Endothelial cell of umbilical vein (primary cell): Measurements from ENCODE around the gene TBC1D5. TPM values are rescaled to one million over a fixed set of nuclear protein-coding genes. Genes with fewer than 3 reads are reported as not detected.

ENCODE experiments used
- BruUV-seq: library from RNA; stranded (reverse); fragments of 400-500 nt; replicated peaks from 2 replicates; lab custom pipeline; 2021; lab: Mats Ljungman, UMichigan
- CTCF ChIA-PET: fragments of 300-600, 350-600 bp; sonication (Branson Sonifier 250); formaldehyde crosslinking; loops from one replicate; lab custom pipeline; 2021; ENCODE audit warnings: antibody characterized with exemption, inconsistent platforms; lab: Charles Lee
- POLR2A ChIA-PET: fragments of 300-600, 350-600 bp; sonication (Branson Sonifier 250); formaldehyde crosslinking; loops from one replicate; lab custom pipeline; 2021; ENCODE audit warnings: antibody characterized with exemption, inconsistent platforms; lab: Charles Lee
- DNase-seq: peaks from one replicate; pipeline ENCODE4 v3.0.0-alpha.2; 2011; ENCODE audit warnings: low read depth, low spot score
- FAIRE-seq: peaks from 2 replicates; lab custom pipeline; 2011; peaks lifted over from hg19 to GRCh38; lab: Jason Lieb, UNC
- H2AFZ ChIP-seq: 2 replicates; pipeline ENCODE4 v1.6.0; 2012; ENCODE audit warnings: low read depth, low read length, control low read depth, inconsistent platforms
- H3K27ac ChIP-seq: 2 replicates; pipeline ENCODE4 v1.5.1; 2011; ENCODE audit warnings: low read depth, mild to moderate bottlenecking, control low read depth, low read length, moderate library complexity; ENCODE audit not compliant: insufficient read depth
- H3K27me3 ChIP-seq, 2 experiments: 2 replicates each; pipeline versions ENCODE4 v1.6.0 to v1.6.1; 2011; ENCODE audit warnings: low read length in 2 of 2, mixed read lengths in 1 of 2; ENCODE audit not compliant: control insufficient read depth in 2 of 2, insufficient read depth in 2 of 2
- H3K36me3 ChIP-seq, 2 experiments: 2 replicates in 1 of 2; 3 replicates in 1 of 2; pipeline ENCODE4 v1.5.1; 2011; ENCODE audit warnings: low read length in 2 of 2, mild to moderate bottlenecking in 1 of 2, moderate library complexity in 1 of 2; ENCODE audit not compliant: control insufficient read depth in 2 of 2, insufficient read depth in 2 of 2; ENCODE audit errors: extremely low read depth in 1 of 2
- H3K4me1 ChIP-seq: 3 replicates; pipeline ENCODE4 v1.5.1; 2011; ENCODE audit warnings: mild to moderate bottlenecking, low read length; ENCODE audit not compliant: control insufficient read depth, insufficient read depth; ENCODE audit errors: extremely low read depth
- H3K4me2 ChIP-seq: 2 replicates; pipeline ENCODE4 v1.6.1; 2011; ENCODE audit warnings: low read length, control low read depth, mixed read lengths; ENCODE audit not compliant: insufficient read depth
- H3K4me3 ChIP-seq, 3 experiments: fragments of 200-600 bp in 1 of 3; sonication (generic), shearing (Covaris generic) in 1 of 3; replicated peaks in 1 of 3; 2 replicates each; pipeline ENCODE4 v1.5.1; 2011 to 2016; ENCODE audit warnings: control low read depth in 3 of 3, low read length in 3 of 3, mild to moderate bottlenecking in 2 of 3, inconsistent platforms in 1 of 3, low read depth in 1 of 3, moderate library complexity in 1 of 3; ENCODE audit not compliant: insufficient read depth in 1 of 3
- H3K79me2 ChIP-seq: 2 replicates; pipeline ENCODE4 v1.6.0; 2012; ENCODE audit warnings: low read length, inconsistent platforms; ENCODE audit not compliant: control insufficient read depth, insufficient read depth
- H3K9ac ChIP-seq: replicated peaks from 2 replicates; pipeline ENCODE3; 2011; ENCODE audit warnings: low read length, control low read depth; ENCODE audit not compliant: insufficient read depth; ENCODE audit errors: extremely low read depth
- H3K9me1 ChIP-seq: replicated peaks from 3 replicates; pipeline ENCODE4 v1.6.0; 2011; ENCODE audit warnings: mild to moderate bottlenecking, low read length; ENCODE audit not compliant: control insufficient read depth, insufficient read depth; ENCODE audit errors: extremely low read depth
- H3K9me3 ChIP-seq: replicated peaks from 2 replicates; pipeline ENCODE4 v1.5.1; 2012; ENCODE audit warnings: low read length, inconsistent platforms; ENCODE audit not compliant: control insufficient read depth, insufficient read depth
- H4K20me1 ChIP-seq: replicated peaks from 2 replicates; pipeline ENCODE3; 2011; ENCODE audit warnings: mild to moderate bottlenecking, low read length; ENCODE audit not compliant: control insufficient read depth, insufficient read depth; ENCODE audit errors: extremely low read depth
- EZH2 ChIP-seq: IDR thresholded peaks from 2 replicates; pipeline ENCODE4 v1.6.1; 2012; ENCODE audit warnings: borderline replicate concordance, low read depth, mild to moderate bottlenecking, moderate library complexity, low read length, inconsistent platforms; ENCODE audit not compliant: severe bottlenecking
- FOS ChIP-seq: IDR thresholded peaks from 2 replicates; pipeline ENCODE4 v1.6.1; 2011; ENCODE audit warnings: mild to moderate bottlenecking, low read length, moderate library complexity, borderline replicate concordance; ENCODE audit not compliant: insufficient read depth
- GATA2 ChIP-seq: IDR thresholded peaks from 2 replicates; pipeline ENCODE4 v1.7.0; 2011; ENCODE audit warnings: low read depth, mild to moderate bottlenecking, moderate library complexity, mixed read lengths, low read length; ENCODE audit not compliant: insufficient read length, insufficient read depth
- JUN ChIP-seq: IDR thresholded peaks from 2 replicates; pipeline ENCODE4 v1.6.1; 2011; ENCODE audit warnings: borderline replicate concordance, low read depth; ENCODE audit not compliant: insufficient read length, insufficient read depth
- MYC ChIP-seq: IDR thresholded peaks from one replicate; pipeline ENCODE4 v1.6.1; 2011; ENCODE audit warnings: mild to moderate bottlenecking, low read depth, low read length
- POLR2A ChIP-seq: IDR thresholded peaks from 2 replicates; pipeline ENCODE4 v1.6.1; 2012; ENCODE audit warnings: low read depth, mild to moderate bottlenecking, control low read depth, low read length
- POLR2AphosphoS5 ChIP-seq: IDR thresholded peaks from 2 replicates; pipeline ENCODE4 v1.6.1; 2012; ENCODE audit warnings: low read depth, mild to moderate bottlenecking, control low read depth, low read length, moderate library complexity; ENCODE audit not compliant: insufficient read depth
- dilution Hi-C: fragments of 300-500 bp; cut with MboI; formaldehyde crosslinking; loops from one replicate; pipeline ENCODE4 v1.15.0; 2019; ENCODE audit warnings: low sequenced_read_pairs; ENCODE audit not compliant: extremely low pct_ligation_motif_present
- intact Hi-C: fragments of 100-400 bp; cut with micrococcal nuclease; formaldehyde crosslinking; loops from one replicate; pipeline ENCODE4 v1.10.0; 2022
- polyA plus RNA-seq, 4 experiments: library from polyadenylated mRNA; depleted of rRNA in 3 of 4; stranded (reverse) in 3 of 4; unstranded in 1 of 4; fragments of >200 nt; gene quantifications; 2 replicates each; pipeline versions ENCODE4 v1.2.1 to v1.2.3, GENCODE V29; 2011 to 2012; ENCODE audit warnings: missing spikeins in 1 of 4
- total RNA-seq: library from RNA; stranded (reverse); gene quantifications from 2 replicates; pipeline ENCODE4 v1.2.3, GENCODE V29; 2021
- TF ChIP-seq, protein P1 (sequence below): IDR thresholded peaks from 2 replicates; pipeline ENCODE4 v1.6.1; 2011; ENCODE audit not compliant: insufficient read depth, insufficient read length
- TF ChIP-seq, protein P2 (sequence below), 2 donors: IDR thresholded peaks; 1 replicate in 1 of 2; 2 replicates in 1 of 2; pipeline ENCODE4 v1.5.1; 2011; ENCODE audit warnings: low read length in 2 of 2, mild to moderate bottlenecking in 2 of 2, moderate library complexity in 2 of 2, control low read depth in 1 of 2, inconsistent platforms in 1 of 2, low read depth in 1 of 2; ENCODE audit not compliant: insufficient read depth in 1 of 2; ENCODE audit errors: extremely low read depth in 1 of 2

Gene TBC1D5
- total and polyA plus RNA-seq, 2 donors (not counting 3 experiments of a cell fraction or from before 2014, with no cell fraction given): 17.5 to 44.7 TPM

DNA sequence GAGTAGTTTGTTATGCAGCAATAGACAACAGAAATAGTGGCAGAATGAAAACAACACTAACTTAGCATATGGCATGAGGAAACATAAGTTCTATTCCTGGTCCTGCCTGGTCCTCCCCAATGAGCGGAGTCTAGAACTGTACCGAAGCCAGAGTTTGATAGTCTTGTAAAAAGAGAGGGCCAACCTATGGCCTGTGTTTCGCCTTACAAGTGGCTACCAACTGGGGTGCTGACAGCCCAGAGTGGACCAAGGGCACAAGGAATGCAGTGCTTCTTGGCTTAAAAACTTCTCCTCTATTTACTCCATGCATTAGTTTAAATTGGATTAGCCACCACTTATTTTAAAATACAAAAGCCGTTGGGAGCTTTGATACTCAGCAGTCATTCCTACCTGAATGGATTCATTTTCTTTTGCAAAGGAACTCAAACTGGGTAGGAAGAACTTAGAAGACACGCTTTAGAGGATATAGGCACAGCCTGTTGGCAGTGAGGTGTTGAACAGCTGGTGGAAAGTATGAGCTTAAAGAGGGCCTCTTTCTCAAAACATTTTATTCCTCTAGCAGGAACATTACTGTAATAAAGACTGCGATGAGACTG lies 554.7 kb downstream of the TBC1D5 start:
- H4K20me1 ChIP-seq: no peaks in the 10 kb centered on the region
- no peaks in the 10 kb centered on the region for H3K27me3 ChIP-seq
- FAIRE-seq: no peak
- no TSS peak for BruUV-seq
- POLR2A ChIA-PET: no interaction called here
- H3K4me1 ChIP-seq: no peaks in the 10 kb centered on the region
- H3K27ac ChIP-seq: no peak overlapping the region
- intact Hi-C loops (no loop called here), dilution Hi-C loops (no loop called here)
- H3K4me2 ChIP-seq: no peak overlapping the region
- H3K36me3 ChIP-seq: no peaks in the 10 kb centered on the region
- H2AFZ ChIP-seq: no peak overlapping the region
- no peak overlapping the region for H3K9ac ChIP-seq
- no peak for DNase-seq
- no peaks in the 10 kb centered on the region for H3K9me3 ChIP-seq
- H3K79me2 ChIP-seq: no peaks in the 10 kb centered on the region
- CTCF ChIA-PET: interaction anchor here (1.0 to 1.1 kb wide), 2 partner anchors 12 to 359 kb away, joined by 4 read pairs; no protein-coding TSS in a partner anchor
- no peaks in the 10 kb centered on the region for H3K9me1 ChIP-seq
- no peak for TF ChIP-seq GATA2
- no peak for TF ChIP-seq FOS
- no peak for TF ChIP-seq MYC
- no peak for TF ChIP-seq POLR2AphosphoS5
- TF ChIP-seq EZH2: no peak
- TF ChIP-seq, protein P1, sequence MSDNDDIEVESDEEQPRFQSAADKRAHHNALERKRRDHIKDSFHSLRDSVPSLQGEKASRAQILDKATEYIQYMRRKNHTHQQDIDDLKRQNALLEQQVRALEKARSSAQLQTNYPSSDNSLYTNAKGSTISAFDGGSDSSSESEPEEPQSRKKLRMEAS: no peak
- no peak for TF ChIP-seq JUN
- TF ChIP-seq POLR2A: no peak
- TF ChIP-seq, protein P2, sequence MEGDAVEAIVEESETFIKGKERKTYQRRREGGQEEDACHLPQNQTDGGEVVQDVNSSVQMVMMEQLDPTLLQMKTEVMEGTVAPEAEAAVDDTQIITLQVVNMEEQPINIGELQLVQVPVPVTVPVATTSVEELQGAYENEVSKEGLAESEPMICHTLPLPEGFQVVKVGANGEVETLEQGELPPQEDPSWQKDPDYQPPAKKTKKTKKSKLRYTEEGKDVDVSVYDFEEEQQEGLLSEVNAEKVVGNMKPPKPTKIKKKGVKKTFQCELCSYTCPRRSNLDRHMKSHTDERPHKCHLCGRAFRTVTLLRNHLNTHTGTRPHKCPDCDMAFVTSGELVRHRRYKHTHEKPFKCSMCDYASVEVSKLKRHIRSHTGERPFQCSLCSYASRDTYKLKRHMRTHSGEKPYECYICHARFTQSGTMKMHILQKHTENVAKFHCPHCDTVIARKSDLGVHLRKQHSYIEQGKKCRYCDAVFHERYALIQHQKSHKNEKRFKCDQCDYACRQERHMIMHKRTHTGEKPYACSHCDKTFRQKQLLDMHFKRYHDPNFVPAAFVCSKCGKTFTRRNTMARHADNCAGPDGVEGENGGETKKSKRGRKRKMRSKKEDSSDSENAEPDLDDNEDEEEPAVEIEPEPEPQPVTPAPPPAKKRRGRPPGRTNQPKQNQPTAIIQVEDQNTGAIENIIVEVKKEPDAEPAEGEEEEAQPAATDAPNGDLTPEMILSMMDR (IDR thresholded peaks at IDR 0.05; ENCODE audit: extremely low read depth in 1 of 2, insufficient read depth in 1 of 2, low read depth in 1 of 2, low read length in 2 of 2): no peak
- H3K4me3 ChIP-seq: no peak overlapping the region
